ENCODE results near the gene FRMD4A.

FRMD4A gene

DNA sequence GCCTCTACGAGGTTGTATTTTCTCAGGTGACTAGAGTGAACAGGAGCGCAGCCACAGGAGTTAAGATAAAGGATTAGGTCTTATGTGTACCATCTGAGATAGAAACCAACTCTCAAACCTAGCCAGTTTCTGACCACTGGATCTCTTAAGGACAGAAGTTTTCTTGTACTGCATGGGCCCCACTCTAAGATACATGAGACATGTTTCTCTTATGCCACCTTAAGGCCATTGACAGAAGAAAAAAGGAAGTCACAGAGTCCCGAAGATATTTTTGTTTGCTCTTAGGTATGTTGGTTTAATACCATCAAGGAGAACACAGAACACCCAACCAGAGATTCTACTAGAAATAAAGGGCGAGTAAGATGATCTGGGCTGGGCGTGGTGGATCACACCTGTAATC is 335.8 kb downstream of the FRMD4A start:
- Histone ChIP-seq H3K9me3 (ENCODE audit: control insufficient read depth, insufficient read depth, low read length) (no peaks in the 10 kb centered on the region), H3K9me2 (replicated peaks; ENCODE audit: control insufficient read depth, low read length) (no peaks in the 10 kb centered on the region), H3K4me1 (ENCODE audit: control insufficient read depth, low read length) (peaks cover 35% of the 10 kb centered on the region), H3K4me2 (ENCODE audit: low read length) (peak overlapping the region; percentile 46), H3K79me2 (ENCODE audit: control insufficient read depth, low read length) (no peaks in the 10 kb centered on the region), H3K27ac (ENCODE audit: low read depth, low read length) (peak overlapping the region; percentile 30; the same call in 1 of the 2 replicates), H3K4me3 (ENCODE audit: low read length) (0 out of 2 replicates have a peak overlapping the region, but pooled peaks have one; percentile 11), H4K20me1 (ENCODE audit: control insufficient read depth, insufficient read depth, low read depth, low read length) (no peaks in the 10 kb centered on the region), H3K36me3 (ENCODE audit: control insufficient read depth, low read length) (no peaks in the 10 kb centered on the region), H3F3A (ENCODE audit: control insufficient read depth, insufficient read depth) (peaks cover 11% of the 10 kb centered on the region; the same call in 1 of the 2 replicates), H3K27me3 (ENCODE audit: control insufficient read depth, low read length) (peaks cover 42% of the 10 kb centered on the region)
- TF ChIP-seq EZH2phosphoT487 (IDR thresholded peaks at IDR 0.05; ENCODE audit: borderline replicate concordance, low read length) (no peak), CTCF (IDR thresholded peaks at IDR 0.05; ENCODE audit: low read depth, low read length, poor library complexity, severe bottlenecking) (peak; percentile 57)

- Histone ChIP-seq H3F3A (ENCODE audit: control insufficient read depth, insufficient read depth) (peaks cover 11% of the 10 kb centered on the region; the same call in 1 of the 2 replicates), H3K4me2 (ENCODE audit: low read length) (peak overlapping the region; percentile 77), H3K79me2 (ENCODE audit: control insufficient read depth, low read length) (no peaks in the 10 kb centered on the region), H3K9me2 (replicated peaks; ENCODE audit: control insufficient read depth, low read length) (no peaks in the 10 kb centered on the region), H3K9me3 (ENCODE audit: control insufficient read depth, insufficient read depth, low read length) (no peaks in the 10 kb centered on the region), H3K4me1 (ENCODE audit: control insufficient read depth, low read length) (peaks cover 35% of the 10 kb centered on the region), H4K20me1 (ENCODE audit: control insufficient read depth, insufficient read depth, low read depth, low read length) (no peaks in the 10 kb centered on the region), H3K4me3 (ENCODE audit: low read length) (peak overlapping the region; percentile 59), H3K27ac (ENCODE audit: low read depth, low read length) (peak overlapping the region; percentile 62), H3K27me3 (ENCODE audit: control insufficient read depth, low read length) (peaks cover 42% of the 10 kb centered on the region), H3K36me3 (ENCODE audit: control insufficient read depth, low read length) (no peaks in the 10 kb centered on the region)
- TF ChIP-seq CTCF (IDR thresholded peaks at IDR 0.05; ENCODE audit: low read depth, low read length, poor library complexity, severe bottlenecking) = no peak
- no peak for TF ChIP-seq EZH2phosphoT487 (IDR thresholded peaks at IDR 0.05; ENCODE audit: borderline replicate concordance, low read length)
Observed at GRCh38 chr10:13993673-13994089, 337.0 kb downstream of the FRMD4A start.

GRCh38 chr10:13993169-13993568 is 337.6 kb downstream of the FRMD4A start:
- Histone ChIP-seq H3K27ac (ENCODE audit: low read depth, low read length) (peak overlapping the region; percentile 62), H3K79me2 (ENCODE audit: control insufficient read depth, low read length) (no peaks in the 10 kb centered on the region), H3K4me2 (ENCODE audit: low read length) (peak overlapping the region; percentile 77)

More at GRCh38 chr10:13993169-13993568, 337.6 kb downstream of the FRMD4A start:
- H3F3A ChIP-seq (ENCODE audit: control insufficient read depth, insufficient read depth) = peaks cover 11% of the 10 kb centered on the region; the same call in 1 of the 2 replicates
- TF ChIP-seq EZH2phosphoT487 (IDR thresholded peaks at IDR 0.05; ENCODE audit: borderline replicate concordance, low read length) (no peak), CTCF (IDR thresholded peaks at IDR 0.05; ENCODE audit: low read depth, low read length, poor library complexity, severe bottlenecking) (no peak)
- H3K4me3 ChIP-seq (ENCODE audit: low read length) = peak overlapping the region; percentile 59
- H3K27me3 ChIP-seq (ENCODE audit: control insufficient read depth, low read length) = peaks cover 38% of the 10 kb centered on the region
- H3K9me3 ChIP-seq (ENCODE audit: control insufficient read depth, insufficient read depth, low read length) = no peaks in the 10 kb centered on the region
- no peaks in the 10 kb centered on the region for H3K9me2 ChIP-seq (replicated peaks; ENCODE audit: control insufficient read depth, low read length)
- H3K4me1 ChIP-seq (ENCODE audit: control insufficient read depth, low read length) = peaks cover 39% of the 10 kb centered on the region
- H3K36me3 ChIP-seq (ENCODE audit: control insufficient read depth, low read length) = no peaks in the 10 kb centered on the region
- no peaks in the 10 kb centered on the region for H4K20me1 ChIP-seq (ENCODE audit: control insufficient read depth, insufficient read depth, low read depth, low read length)
